GM12865 (cell line): ENCODE data around the gene PHPT1.
A peak's percentile ranks its signal among the peaks of the same experiment; 100 is the strongest.

Experiments used
- DNase-seq: peaks from one replicate; pipeline ENCODE4 v3.0.0; 2010; ENCODE audit warnings: low read depth
- H3K4me3 ChIP-seq: 2 replicates; pipeline ENCODE4 v1.5.1; 2011; ENCODE audit warnings: mild to moderate bottlenecking, low read depth, low read length, control low read depth
- TF ChIP-seq, protein P1 (sequence below): IDR thresholded peaks from 2 replicates; pipeline ENCODE4 v1.5.1; 2011; ENCODE audit warnings: low read length, control low read depth, low read depth, inconsistent platforms; ENCODE audit not compliant: insufficient read depth; ENCODE audit errors: missing control alignments

Gene PHPT1

DNA sequence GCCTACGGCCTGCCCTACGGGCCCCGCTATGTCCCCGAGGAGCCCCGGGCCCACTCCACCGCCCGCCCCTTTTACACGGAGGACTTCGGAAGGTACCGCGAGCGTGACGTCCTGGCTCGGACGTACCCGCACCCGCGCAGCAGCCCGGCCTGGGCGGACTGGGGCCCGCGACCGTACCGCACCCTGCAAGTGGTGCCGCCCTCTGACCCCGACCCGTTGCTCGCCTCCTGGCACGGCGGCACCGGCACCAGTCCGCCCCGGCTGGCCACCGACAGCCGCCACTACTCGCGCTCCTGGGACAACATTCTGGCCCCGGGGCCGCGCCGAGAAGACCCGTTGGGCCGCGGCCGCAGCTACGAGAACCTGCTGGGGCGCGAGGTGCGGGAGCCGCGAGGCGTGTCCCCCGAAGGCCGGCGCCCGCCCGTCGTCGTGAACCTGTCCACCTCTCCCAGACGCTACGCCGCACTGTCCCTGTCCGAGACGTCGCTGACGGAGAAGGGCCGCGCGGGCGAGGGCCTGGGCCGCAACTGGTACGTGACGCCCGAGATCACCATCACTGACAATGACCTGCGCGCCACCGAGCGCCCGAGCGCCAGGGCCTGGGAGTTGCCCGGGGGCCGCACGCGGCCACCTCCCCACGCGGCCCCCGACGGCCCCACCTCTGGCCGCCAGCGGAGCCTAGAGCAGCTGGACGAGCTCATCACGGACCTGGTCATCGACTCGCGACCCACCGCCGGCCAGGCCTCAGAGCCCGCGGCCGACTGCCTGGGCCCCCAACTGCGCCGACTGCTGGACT lies 3.5 kb upstream of the PHPT1 start:
- no peak overlapping the region for H3K4me3 ChIP-seq
- TF ChIP-seq, protein P1, sequence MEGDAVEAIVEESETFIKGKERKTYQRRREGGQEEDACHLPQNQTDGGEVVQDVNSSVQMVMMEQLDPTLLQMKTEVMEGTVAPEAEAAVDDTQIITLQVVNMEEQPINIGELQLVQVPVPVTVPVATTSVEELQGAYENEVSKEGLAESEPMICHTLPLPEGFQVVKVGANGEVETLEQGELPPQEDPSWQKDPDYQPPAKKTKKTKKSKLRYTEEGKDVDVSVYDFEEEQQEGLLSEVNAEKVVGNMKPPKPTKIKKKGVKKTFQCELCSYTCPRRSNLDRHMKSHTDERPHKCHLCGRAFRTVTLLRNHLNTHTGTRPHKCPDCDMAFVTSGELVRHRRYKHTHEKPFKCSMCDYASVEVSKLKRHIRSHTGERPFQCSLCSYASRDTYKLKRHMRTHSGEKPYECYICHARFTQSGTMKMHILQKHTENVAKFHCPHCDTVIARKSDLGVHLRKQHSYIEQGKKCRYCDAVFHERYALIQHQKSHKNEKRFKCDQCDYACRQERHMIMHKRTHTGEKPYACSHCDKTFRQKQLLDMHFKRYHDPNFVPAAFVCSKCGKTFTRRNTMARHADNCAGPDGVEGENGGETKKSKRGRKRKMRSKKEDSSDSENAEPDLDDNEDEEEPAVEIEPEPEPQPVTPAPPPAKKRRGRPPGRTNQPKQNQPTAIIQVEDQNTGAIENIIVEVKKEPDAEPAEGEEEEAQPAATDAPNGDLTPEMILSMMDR = no peak
- DNase-seq = no peak

DNA sequence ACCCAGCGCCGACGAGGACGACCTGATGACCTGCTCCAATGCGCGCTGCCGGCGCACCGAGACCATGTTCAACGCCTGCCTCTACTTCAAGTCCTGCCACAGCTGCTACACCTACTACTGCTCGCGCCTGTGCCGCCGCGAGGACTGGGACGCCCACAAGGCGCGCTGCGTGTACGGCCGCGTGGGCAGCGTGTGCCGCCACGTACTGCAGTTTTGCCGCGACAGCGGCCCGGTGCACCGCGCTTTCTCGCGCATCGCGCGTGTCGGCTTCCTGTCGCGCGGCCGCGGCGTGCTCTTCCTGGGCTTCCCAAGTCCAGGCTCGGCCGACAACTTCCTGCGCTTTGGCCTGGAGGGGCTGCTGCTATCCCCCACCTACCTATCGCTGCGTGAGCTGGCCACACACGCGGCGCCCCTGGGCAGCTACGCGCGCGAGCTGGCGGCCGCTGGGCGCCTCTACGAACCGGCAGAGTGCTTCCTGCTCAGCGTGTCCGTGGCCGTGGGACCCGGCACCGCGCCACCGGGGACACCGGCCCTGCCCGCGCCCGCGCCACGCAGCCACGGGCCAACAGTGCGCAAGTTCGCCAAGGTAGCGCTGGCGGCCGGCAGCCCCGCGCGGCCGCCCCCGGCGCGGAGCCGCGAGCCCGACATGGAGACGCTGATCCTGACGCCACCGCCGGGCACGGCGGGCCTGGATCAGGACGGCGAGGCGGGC lies 2.7 kb upstream of the PHPT1 start:
- TF ChIP-seq, protein P1 = no peak
- no peak overlapping the region for H3K4me3 ChIP-seq
- DNase-seq = no peak

DNA sequence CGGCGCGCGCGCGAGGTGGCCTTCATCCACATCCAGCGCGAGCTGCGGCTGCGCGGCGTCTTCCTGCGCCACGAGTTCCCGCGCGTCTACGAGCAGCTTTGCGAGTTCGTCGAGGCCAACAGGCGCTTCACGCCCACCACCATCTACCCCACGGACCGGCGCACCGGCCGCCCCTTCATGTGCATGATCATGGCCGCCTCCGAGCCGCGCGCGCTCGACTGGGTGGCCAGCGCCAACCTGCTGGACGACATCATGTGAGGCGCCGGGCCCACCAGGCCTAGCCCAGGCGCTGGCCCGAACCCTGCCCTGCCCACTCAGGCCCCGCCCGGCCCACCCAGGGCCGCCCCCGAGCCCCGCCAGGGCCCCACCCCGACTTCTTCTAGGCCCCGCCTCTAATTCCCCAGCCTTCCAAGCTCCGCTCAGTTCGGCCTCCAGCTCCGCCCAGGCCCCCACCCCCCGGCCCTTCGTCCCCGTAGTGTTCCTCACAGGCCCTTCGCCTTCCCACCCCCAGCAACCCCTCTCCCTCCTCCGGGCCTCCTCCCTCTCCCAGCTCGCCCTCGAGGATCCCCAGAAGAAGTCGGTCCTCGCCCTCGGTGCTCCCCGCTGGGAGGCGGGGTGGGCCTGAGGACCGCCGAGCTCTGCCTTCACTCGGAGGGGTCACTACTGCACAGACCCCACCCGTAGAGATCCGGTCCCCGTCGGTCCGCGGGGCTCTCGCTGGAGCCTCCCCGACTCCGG lies 2.0 kb upstream of the PHPT1 start:
- H3K4me3 ChIP-seq = peak overlapping the region; percentile 70
- TF ChIP-seq, protein P1 = no peak
- DNase-seq = peak; percentile 30

DNA sequence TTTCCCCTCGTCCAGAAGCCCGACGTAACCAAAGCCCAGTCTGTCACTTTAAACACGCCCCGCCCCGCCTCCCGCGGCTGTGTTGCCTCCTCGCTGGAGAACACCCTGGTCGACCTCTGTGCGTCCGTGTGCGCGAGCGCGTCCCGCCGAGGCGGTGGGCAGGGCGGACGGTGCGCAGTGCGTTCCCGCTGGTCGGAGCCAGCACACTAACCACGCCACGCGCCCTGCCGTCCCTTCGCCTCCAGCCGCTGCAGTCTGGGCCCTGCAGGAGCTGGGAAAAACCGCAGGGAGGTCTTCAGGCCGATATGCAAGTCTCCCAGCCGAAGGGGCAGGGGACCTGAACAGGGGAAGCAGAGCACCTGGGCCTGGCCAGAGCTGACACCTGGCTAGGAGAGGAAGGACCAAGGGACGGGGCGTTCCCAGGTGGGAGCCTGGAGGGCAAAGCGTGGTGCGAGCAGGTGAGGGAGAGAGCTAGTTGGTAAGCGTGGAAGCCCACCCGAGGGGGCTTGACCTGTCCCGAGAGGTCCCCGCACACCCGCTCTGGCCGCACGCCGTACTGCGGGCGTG lies 1.3 kb upstream of the PHPT1 start:
- TF ChIP-seq, protein P1 = no peak
- peak; percentile 91 for DNase-seq
- H3K4me3 ChIP-seq = peak overlapping the region; percentile 70

DNA sequence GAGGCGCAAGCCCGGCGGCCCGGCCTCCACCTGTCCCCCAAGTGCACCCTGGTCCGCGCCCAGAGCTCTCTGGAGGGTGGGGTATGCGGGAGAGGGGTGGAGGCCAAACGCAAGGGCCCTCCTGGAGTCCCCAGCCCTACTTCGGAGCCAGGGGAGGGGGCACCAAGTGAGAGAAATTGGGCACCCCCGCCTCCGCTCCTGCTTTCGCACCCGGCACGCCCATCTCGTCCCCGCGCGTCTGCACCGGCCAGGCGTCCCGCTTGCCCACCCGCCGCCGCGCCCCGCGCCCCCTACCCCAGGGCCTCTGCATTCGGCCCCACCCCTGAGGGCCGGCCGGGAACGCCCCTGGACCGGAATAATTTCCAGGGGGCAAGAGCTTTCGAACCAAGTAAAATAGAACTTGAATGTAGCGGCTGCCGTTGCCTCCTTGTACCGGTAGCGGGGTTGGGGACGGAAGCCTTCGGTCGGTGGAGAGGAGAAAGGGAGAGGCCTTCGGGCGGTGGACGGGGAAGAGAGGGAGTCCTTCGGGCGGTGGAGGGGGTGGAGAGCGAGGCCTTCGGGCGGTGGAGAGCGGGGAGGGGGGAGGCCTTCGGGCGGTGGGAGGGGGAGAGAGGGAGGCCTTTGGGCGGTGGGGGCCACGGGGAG lies 694 bp upstream of the PHPT1 start:
- TF ChIP-seq, protein P1 = no peak
- DNase-seq = peak; percentile 61
- H3K4me3 ChIP-seq = peak overlapping the region; percentile 70
